ENCODE data around the gene ARGLU1. TPM values are rescaled to one million over a fixed set of nuclear protein-coding genes. Genes with fewer than 3 reads are reported as not detected.

The ARGLU1 gene
- total RNA-seq, 4 donors from 2014 or later, result 48.4 to 161 (median 67.5) TPM

- no peak overlapping the region for H3K4me3 ChIP-seq
- DNase-seq (ENCODE audit: low spot score in 2 of 2), result no peak
- WGBS, result 81% methylated on average over 4 of the region's 4 CpGs
- H3K27ac ChIP-seq, result no peak overlapping the region
- no peaks in the 10 kb centered on the region for H3K9me3 ChIP-seq
- H3K36me3 ChIP-seq, result no peaks in the 10 kb centered on the region
- no peaks in the 10 kb centered on the region for H3K27me3 ChIP-seq
- H3K4me1 ChIP-seq, result no peaks in the 10 kb centered on the region
- no peak for TF ChIP-seq EP300 (IDR thresholded peaks at IDR 0.05)
- TF ChIP-seq POLR2AphosphoS5 (IDR thresholded peaks at IDR 0.05), result no peak
- no peak for TF ChIP-seq CTCF (IDR thresholded peaks at IDR 0.05)
- no peak for TF ChIP-seq POLR2A (IDR thresholded peaks at IDR 0.05)
Observed at GRCh38 chr13:106588367-106588766, 20.4 kb upstream of the ARGLU1 start.

GRCh38 chr13:106587787-106588186 is 19.9 kb upstream of the ARGLU1 start:
- Histone ChIP-seq H3K36me3 (no peaks in the 10 kb centered on the region), H3K27ac (peak overlapping the region; percentile 45), H3K27me3 (no peaks in the 10 kb centered on the region), H3K4me1 (no peaks in the 10 kb centered on the region), H3K9me3 (no peaks in the 10 kb centered on the region), H3K4me3 (no peak overlapping the region)
- WGBS, result 79% methylated on average over 3 of the region's 3 CpGs
- TF ChIP-seq CTCF (IDR thresholded peaks at IDR 0.05), result no peak
- no peak for TF ChIP-seq POLR2A (IDR thresholded peaks at IDR 0.05)
- no peak for TF ChIP-seq POLR2AphosphoS5 (IDR thresholded peaks at IDR 0.05)
- TF ChIP-seq EP300 (IDR thresholded peaks at IDR 0.05), result no peak
- DNase-seq (ENCODE audit: low spot score in 2 of 2), result no peak

GRCh38 chr13:106586648-106587166 is 18.8 kb upstream of the ARGLU1 start:
- TF ChIP-seq CTCF (IDR thresholded peaks at IDR 0.05), result no peak
- TF ChIP-seq EP300 (IDR thresholded peaks at IDR 0.05), result no peak
- TF ChIP-seq POLR2AphosphoS5 (IDR thresholded peaks at IDR 0.05), result no peak
- TF ChIP-seq POLR2A (IDR thresholded peaks at IDR 0.05), result no peak
- no peak for DNase-seq (ENCODE audit: low spot score in 2 of 2)
- H3K27me3 ChIP-seq, result no peaks in the 10 kb centered on the region
- H3K27ac ChIP-seq, result peak overlapping the region; percentile 45
- 73% methylated on average over 4 of the region's 4 CpGs for WGBS
- H3K4me3 ChIP-seq, result no peak overlapping the region
- no peaks in the 10 kb centered on the region for H3K4me1 ChIP-seq
- H3K36me3 ChIP-seq, result no peaks in the 10 kb centered on the region
- H3K9me3 ChIP-seq, result no peaks in the 10 kb centered on the region

- whole genome bisulfite sequencing, result 82% methylated on average over 4 of the region's 4 CpGs
- no peak for DNase-seq (ENCODE audit: low spot score in 2 of 2)
- Histone ChIP-seq H3K27ac (no peak overlapping the region), H3K4me3 (no peak overlapping the region), H3K4me1 (no peaks in the 10 kb centered on the region), H3K27me3 (no peaks in the 10 kb centered on the region), H3K9me3 (no peaks in the 10 kb centered on the region), H3K36me3 (no peaks in the 10 kb centered on the region)
- TF ChIP-seq POLR2A (IDR thresholded peaks at IDR 0.05) (no peak), CTCF (IDR thresholded peaks at IDR 0.05) (no peak), EP300 (IDR thresholded peaks at IDR 0.05) (no peak), POLR2AphosphoS5 (IDR thresholded peaks at IDR 0.05) (no peak)
Observed at GRCh38 chr13:106581225-106581624, 13.3 kb upstream of the ARGLU1 start.

- Histone ChIP-seq H3K27ac (no peak overlapping the region), H3K36me3 (no peaks in the 10 kb centered on the region), H3K4me3 (no peak overlapping the region), H3K9me3 (no peaks in the 10 kb centered on the region), H3K4me1 (peaks cover 13% of the 10 kb centered on the region), H3K27me3 (no peaks in the 10 kb centered on the region)
- TF ChIP-seq POLR2A (IDR thresholded peaks at IDR 0.05), result no peak
- TF ChIP-seq POLR2AphosphoS5 (IDR thresholded peaks at IDR 0.05), result no peak
- TF ChIP-seq EP300 (IDR thresholded peaks at IDR 0.05), result no peak
- TF ChIP-seq CTCF (IDR thresholded peaks at IDR 0.05), result no peak
- no peak for DNase-seq (ENCODE audit: low spot score in 2 of 2)
Observed at GRCh38 chr13:106575896-106576295, 8.0 kb upstream of the ARGLU1 start.

All from suprapubic skin (tissue), 4 donors.